ENCODE results near the gene STON2.

GRCh38 chr14:81340201-81340600 is 59.9 kb downstream of the STON2 start:
- no peak for TF ChIP-seq CTCF (conservative IDR thresholded peaks at IDR 0.05; ENCODE audit: low read depth, low read length)
- TF ChIP-seq EZH2 (IDR thresholded peaks at IDR 0.05; ENCODE audit: borderline replicate concordance, low read depth, low read length, poor library complexity, severe bottlenecking): no peak

All from A673 (cell line).